ENCODE data around the gene POLG2. TPM values are rescaled to one million over a fixed set of nuclear protein-coding genes. Genes with fewer than 3 reads are reported as not detected.

Gene POLG2
- total and polyA plus RNA-seq, 9 of the 15 experiments (the other 6 are each of a cell fraction or from before 2014, with no cell fraction given), result 13.4 to 44.8 (median 37.0) TPM

DNA sequence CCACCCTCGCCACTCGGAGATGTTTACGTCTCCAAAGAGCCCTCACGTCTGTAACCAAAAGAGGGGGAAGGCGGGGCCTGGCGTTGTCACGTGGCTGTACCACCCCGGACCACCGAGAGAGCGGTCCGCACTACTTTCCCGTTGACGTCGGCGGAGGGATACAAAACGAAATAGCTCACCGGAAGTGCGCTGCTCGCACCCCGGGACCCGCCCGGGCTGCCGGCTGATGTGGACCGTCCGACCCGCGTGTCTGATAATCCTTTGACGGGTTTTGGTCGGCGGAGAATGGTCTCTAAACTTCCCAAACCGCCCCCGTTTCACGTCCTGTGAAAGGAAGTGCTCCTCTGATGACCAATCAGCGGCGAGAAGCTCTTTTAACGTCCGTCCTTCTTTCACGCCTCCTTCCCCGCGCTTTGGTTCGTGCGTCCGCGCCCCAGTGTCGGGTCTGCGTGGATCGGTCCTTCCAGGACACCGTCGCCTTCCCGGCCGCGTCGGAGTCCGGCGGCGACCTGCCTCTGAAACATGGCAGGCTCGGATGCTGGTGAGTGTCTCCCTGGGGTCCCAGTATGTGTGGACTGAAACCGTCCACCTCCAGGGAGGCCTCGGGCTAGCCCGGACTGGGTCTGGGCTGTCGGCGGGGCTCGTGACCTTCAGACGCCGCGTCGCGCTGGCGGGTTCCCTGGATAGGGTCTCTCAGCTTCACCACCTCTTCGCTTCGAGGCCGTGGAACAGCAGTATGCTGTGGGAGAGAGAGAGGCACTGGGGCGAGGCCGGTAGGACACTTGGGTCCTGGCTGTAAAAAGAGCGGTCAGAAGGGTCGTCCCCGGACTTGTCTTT lies 9.9 kb upstream of the POLG2 start, which contains the start of gene CEP95 (continued):
- TF ChIP-seq, protein P1, sequence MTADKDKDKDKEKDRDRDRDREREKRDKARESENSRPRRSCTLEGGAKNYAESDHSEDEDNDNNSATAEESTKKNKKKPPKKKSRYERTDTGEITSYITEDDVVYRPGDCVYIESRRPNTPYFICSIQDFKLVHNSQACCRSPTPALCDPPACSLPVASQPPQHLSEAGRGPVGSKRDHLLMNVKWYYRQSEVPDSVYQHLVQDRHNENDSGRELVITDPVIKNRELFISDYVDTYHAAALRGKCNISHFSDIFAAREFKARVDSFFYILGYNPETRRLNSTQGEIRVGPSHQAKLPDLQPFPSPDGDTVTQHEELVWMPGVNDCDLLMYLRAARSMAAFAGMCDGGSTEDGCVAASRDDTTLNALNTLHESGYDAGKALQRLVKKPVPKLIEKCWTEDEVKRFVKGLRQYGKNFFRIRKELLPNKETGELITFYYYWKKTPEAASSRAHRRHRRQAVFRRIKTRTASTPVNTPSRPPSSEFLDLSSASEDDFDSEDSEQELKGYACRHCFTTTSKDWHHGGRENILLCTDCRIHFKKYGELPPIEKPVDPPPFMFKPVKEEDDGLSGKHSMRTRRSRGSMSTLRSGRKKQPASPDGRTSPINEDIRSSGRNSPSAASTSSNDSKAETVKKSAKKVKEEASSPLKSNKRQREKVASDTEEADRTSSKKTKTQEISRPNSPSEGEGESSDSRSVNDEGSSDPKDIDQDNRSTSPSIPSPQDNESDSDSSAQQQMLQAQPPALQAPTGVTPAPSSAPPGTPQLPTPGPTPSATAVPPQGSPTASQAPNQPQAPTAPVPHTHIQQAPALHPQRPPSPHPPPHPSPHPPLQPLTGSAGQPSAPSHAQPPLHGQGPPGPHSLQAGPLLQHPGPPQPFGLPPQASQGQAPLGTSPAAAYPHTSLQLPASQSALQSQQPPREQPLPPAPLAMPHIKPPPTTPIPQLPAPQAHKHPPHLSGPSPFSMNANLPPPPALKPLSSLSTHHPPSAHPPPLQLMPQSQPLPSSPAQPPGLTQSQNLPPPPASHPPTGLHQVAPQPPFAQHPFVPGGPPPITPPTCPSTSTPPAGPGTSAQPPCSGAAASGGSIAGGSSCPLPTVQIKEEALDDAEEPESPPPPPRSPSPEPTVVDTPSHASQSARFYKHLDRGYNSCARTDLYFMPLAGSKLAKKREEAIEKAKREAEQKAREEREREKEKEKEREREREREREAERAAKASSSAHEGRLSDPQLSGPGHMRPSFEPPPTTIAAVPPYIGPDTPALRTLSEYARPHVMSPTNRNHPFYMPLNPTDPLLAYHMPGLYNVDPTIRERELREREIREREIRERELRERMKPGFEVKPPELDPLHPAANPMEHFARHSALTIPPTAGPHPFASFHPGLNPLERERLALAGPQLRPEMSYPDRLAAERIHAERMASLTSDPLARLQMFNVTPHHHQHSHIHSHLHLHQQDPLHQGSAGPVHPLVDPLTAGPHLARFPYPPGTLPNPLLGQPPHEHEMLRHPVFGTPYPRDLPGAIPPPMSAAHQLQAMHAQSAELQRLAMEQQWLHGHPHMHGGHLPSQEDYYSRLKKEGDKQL (CRISPR knock-in tag; IDR thresholded peaks at IDR 0.05; ENCODE audit: borderline replicate concordance), result no peak
- TF ChIP-seq NFRKB (IDR thresholded peaks at IDR 0.05; ENCODE audit: low read depth) (peak; percentile 79), ZBTB34 (CRISPR knock-in tag; IDR thresholded peaks at IDR 0.05) (no peak), STAT5A (IDR thresholded peaks at IDR 0.05; ENCODE audit: borderline replicate concordance, low read length) (no peak), RBM34 (IDR thresholded peaks at IDR 0.05; ENCODE audit: borderline replicate concordance, insufficient read depth, low read length) (no peak), ZNF253 (CRISPR knock-in tag; conservative IDR thresholded peaks at IDR 0.05) (no peak), ZNF280B (CRISPR knock-in tag; IDR thresholded peaks at IDR 0.05) (no peak), GABPA (tag; conservative IDR thresholded peaks at IDR 0.05; ENCODE audit: low read depth) (peak; percentile 94), DLX4 (CRISPR knock-in tag; IDR thresholded peaks at IDR 0.05) (no peak), CBX8 (IDR thresholded peaks at IDR 0.05; ENCODE audit: borderline replicate concordance, extremely low read depth, low read depth, low read length, poor library complexity, severe bottlenecking) (no peak)
- TF ChIP-seq, protein P2, sequence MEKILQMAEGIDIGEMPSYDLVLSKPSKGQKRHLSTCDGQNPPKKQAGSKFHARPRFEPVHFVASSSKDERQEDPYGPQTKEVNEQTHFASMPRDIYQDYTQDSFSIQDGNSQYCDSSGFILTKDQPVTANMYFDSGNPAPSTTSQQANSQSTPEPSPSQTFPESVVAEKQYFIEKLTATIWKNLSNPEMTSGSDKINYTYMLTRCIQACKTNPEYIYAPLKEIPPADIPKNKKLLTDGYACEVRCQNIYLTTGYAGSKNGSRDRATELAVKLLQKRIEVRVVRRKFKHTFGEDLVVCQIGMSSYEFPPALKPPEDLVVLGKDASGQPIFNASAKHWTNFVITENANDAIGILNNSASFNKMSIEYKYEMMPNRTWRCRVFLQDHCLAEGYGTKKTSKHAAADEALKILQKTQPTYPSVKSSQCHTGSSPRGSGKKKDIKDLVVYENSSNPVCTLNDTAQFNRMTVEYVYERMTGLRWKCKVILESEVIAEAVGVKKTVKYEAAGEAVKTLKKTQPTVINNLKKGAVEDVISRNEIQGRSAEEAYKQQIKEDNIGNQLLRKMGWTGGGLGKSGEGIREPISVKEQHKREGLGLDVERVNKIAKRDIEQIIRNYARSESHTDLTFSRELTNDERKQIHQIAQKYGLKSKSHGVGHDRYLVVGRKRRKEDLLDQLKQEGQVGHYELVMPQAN (IDR thresholded peaks at IDR 0.05; ENCODE audit: borderline replicate concordance), result peak; percentile 82
- TF ChIP-seq, protein P3, sequence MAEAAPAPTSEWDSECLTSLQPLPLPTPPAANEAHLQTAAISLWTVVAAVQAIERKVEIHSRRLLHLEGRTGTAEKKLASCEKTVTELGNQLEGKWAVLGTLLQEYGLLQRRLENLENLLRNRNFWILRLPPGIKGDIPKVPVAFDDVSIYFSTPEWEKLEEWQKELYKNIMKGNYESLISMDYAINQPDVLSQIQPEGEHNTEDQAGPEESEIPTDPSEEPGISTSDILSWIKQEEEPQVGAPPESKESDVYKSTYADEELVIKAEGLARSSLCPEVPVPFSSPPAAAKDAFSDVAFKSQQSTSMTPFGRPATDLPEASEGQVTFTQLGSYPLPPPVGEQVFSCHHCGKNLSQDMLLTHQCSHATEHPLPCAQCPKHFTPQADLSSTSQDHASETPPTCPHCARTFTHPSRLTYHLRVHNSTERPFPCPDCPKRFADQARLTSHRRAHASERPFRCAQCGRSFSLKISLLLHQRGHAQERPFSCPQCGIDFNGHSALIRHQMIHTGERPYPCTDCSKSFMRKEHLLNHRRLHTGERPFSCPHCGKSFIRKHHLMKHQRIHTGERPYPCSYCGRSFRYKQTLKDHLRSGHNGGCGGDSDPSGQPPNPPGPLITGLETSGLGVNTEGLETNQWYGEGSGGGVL (CRISPR knock-in tag; IDR thresholded peaks at IDR 0.05), result no peak
